HG02884 (cell line): ENCODE data around the gene CD247.

Experiments used
- ATAC-seq: cut with Tn5 transposase; IDR thresholded peaks from one replicate; pipeline ENCODE4 v1.9.1; 2021; ENCODE audit warnings: mild to moderate bottlenecking, moderate library complexity; ENCODE audit not compliant: unreplicated experiment

Gene CD247

DNA sequence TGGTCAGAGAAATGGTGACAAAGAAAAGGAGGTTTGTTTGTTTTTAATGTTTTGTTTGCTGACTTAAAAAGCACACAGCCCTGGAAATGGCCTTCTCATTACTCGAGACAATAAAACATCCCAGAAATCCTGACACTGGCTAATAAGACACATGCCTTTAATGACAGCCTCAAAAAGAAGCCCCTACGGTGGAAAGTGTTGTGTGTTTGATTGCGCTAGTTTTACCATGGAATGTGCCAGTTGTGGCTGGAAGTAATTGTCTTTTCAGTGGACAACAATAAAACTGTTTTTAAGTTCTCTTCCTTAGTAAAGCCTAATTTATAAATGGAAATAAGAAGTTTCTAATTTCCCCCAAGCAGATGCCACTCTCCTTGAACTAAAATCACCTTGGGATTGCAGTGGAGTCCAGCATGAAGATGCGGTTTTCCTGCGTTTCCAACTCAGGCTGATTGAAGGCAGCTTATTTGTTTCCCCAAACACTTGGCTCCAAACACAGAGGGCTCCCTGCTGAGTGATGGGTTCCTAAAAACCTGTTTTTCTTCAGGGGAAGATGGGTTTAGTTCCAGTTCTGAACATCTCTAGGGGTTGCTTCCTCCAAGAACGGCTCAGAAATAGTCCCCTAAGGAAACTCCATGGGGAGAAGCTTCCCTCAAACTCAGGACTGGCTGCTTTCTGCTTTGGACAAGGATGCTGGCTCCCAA is 54.3 kb downstream of the CD247 start:
- no peak for ATAC-seq

- no peak for ATAC-seq
These were observed 55.2 kb downstream of the CD247 start for GRCh38 chr1:167463080-167463479.

DNA sequence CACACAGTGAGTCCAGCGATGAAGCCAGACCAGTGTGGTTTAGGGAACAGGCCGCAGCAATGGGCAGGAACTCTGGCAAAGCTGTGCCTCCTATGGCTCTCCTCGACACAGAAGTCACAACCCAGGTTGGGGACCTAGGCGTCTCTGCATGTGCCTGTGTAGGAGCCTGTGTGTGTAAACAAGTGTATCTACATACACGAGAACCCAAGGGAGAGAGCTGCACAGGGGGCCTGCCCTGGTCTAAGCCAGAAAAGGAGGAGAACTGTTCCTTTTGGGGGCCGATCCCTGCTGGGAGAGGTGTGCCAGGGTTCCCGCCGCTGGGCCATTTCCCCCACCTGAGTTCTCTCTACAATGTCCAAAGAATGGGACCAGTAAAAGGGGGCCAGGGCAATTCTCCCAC is 56.0 kb downstream of the CD247 start:
- ATAC-seq: no peak

GRCh38 chr1:167460836-167461235 is 57.5 kb downstream of the CD247 start:
- no peak for ATAC-seq

GRCh38 chr1:167457936-167458584 is 60.3 kb downstream of the CD247 start:
- ATAC-seq: no peak

- ATAC-seq: no peak
These were observed 61.4 kb downstream of the CD247 start for GRCh38 chr1:167456926-167457325.

GRCh38 chr1:167456524-167456923 is 61.8 kb downstream of the CD247 start:
- ATAC-seq: no peak

DNA sequence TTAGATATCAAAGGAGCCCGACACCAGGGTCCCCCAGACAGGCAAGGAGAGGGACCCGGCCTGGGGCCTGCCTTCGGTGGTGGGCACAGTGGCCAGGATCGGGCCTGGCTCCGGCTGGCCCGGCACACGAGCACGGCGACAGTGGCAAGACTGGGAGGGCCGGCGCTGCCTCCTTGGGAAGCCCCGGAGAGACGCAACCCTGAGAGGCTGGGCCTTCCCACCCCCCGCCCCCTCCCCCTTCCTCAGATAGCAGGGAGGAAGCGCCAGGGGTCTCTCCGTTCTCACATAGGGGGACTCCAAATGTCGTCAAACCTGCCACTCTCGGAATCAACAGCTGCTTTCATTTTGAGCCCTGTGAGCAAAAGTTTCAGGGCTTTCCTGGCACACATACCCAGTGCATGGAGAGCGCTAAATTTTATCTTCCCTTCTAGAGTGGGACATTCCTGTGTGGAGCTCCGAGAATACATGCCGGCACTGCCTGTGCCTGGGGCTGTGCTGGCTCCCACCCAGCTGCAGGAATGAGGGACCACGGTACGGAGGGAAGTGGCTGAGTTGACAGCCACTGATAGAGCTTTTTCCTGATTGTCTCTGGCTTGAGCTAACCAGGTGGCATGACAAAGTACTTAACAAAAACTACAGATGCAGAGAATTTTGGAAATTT is 62.4 kb downstream of the CD247 start:
- peak; percentile 40 for ATAC-seq

- peak; percentile 44 for ATAC-seq
These were observed 63.2 kb downstream of the CD247 start for GRCh38 chr1:167454894-167455785.

DNA sequence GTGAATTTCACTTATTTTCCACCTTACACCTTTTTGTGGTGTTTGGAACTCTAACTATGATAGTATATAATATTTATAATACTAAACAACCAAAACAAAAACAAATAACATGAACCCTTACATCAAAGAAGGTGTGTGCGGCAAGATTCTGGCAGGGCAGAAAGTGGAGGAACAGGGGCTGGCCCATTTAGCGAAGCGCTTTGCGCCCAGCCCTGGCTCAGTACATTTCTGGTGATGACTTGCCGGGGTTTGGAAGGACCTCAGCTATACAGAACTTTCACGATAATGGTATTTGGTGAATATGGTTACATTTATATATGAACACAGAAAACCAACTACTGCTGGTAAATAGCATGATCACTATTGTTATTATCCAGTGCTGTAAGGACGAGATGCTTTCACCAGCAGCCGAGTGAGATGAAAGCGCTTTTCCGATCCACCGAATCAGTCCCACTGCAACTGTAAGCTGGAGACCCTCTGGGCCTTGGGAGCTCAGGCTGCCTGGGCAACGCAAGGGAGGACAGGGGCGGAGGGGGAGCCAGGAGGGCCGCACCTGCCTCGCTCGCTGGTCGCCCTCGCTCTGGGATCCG is 63.9 kb downstream of the CD247 start:
- ATAC-seq: peak; percentile 22

DNA sequence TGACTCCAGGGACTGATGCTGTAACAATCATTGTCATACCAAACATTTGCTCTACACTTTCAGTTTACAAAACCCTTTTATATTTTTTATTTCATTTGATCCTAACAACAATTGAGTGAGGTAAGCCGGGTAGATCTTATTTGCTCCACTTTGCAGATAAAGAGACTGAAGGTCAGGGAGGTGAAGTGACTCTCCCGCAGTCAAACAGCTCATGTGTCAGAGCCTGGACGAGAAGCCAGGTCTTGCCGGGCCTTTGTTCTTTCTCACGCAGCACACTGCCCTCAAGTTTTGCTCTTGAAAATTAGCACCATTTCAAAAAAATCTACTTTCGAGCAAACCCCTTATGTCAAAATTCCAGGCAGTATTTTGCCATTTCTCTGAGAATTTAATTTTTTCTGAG is 65.2 kb downstream of the CD247 start:
- no peak for ATAC-seq

- ATAC-seq: no peak
These were observed 65.8 kb downstream of the CD247 start for GRCh38 chr1:167452483-167452882.

DNA sequence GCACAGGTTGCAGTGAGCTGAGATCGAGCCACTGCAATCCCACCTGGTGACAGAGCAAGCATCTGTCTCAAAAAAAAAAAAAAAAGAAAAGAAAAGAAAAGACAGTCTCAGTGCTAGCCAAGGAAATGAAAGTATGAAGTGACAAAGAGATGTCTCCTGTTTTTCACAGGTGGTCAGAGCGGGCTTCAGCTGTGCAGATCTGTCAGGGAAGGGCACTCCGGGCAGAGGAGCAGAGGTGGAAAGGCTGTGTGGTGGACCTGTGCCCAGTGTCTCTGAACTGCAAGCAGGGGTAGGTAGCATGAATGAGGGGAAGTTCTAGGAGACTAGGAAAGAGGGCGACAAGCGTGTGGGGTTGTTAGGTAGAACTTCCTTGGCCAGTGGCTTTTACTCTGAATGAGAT is 67.5 kb downstream of the CD247 start:
- no peak for ATAC-seq

DNA sequence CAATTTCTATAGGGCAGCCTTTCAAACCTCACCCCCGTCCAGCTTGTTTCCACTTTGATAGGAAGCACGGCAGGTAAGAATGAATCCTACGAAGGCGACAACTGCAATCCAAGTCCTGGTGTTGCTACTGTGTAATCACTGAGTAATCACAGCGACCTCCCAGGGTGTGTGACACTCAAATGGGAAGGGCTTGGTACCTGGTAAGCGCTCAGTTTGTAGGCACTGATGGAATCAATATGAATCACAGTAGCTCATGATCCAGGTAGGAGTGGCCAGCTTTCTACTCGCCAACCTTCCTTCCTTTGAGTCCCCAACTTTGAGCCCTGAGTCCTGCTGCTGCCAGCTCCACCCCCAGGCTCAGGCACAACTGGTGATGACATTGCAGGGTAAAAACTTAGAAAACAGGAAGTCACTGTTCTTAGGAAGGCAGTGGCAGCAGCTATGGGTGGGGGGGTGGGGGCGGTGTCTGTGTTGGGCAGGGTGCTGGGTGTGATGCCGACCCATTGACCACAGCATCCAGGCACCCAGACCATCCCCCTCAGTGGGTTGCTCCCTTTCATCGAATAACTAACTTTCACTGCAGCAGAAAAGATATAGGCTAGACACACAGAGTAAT is 70.7 kb downstream of the CD247 start:
- ATAC-seq: peak; percentile 89

GRCh38 chr1:167446966-167447365 is 71.4 kb downstream of the CD247 start:
- ATAC-seq: no peak

DNA sequence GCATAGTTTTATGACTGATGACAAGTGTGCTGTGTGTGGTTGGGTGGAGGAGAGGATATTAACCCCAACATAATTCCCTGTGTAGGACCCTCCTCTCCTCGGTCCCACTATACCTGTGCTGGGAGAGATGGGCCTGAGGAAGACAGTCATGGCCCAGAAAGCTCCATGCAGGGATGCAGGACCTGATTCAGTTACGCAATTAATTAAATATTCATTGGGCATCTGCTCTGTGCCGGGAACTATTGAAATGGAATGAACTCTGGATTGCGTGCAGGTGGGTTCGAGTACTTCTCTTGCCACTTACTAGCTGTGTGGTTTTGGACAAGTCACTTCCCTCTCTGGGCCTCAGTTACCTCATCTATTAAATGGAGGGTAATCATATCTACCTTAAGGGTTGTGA is 74.6 kb downstream of the CD247 start:
- no peak for ATAC-seq

GRCh38 chr1:167442854-167443565 is 75.3 kb downstream of the CD247 start:
- ATAC-seq: no peak

DNA sequence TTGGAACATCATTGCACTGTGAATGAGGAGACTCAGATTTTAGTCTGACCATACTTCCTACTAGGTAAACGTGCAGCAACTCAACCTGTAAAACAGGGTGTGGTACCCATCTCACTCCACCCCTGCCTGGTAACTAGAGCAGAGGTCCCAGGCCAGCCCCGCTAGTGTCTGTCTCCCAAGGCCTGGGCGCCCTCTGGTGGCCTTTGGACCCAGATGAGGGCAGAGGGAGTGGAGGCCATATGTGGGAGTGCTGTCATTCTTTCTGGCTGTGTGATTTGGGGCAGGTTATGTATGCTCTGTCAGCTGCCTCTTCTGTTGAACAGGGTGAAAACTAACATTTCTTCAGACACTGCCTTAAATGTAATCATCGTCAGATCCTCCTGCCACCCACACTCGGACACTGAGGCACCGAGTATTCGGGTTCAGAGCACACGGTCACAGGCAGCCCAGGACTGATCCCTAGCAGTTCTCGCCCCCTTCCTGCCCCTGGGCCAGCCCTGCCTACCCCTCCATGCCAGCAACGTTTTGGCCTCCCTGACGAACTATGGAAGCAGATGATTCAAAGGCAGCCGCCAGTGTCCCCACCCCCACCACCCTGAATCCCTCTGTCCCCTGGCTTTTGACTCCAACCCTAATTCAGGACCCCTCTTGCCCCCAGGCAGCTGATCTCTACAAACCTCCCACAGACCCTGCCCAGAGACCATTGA is 76.0 kb downstream of the CD247 start:
- peak; percentile 88 for ATAC-seq

GRCh38 chr1:167441222-167441621 is 77.1 kb downstream of the CD247 start:
- no peak for ATAC-seq
